NCI-H2029 (cell line): ENCODE data around the gene FBXO42.
"Not testable (repeated sequence)": the region's sequence is repeated elsewhere in the genome, so short reads cannot be mapped to it uniquely, and the experiment has no call there.

ENCODE experiments used
- DNase-seq: peaks from one replicate; lab custom pipeline; 2025; lab: John Stamatoyannopoulos, UW

FBXO42 gene

GRCh38 chr1:16221499-16221898 is 130.8 kb downstream of the FBXO42 start:
- DNase-seq, result no peak

DNA sequence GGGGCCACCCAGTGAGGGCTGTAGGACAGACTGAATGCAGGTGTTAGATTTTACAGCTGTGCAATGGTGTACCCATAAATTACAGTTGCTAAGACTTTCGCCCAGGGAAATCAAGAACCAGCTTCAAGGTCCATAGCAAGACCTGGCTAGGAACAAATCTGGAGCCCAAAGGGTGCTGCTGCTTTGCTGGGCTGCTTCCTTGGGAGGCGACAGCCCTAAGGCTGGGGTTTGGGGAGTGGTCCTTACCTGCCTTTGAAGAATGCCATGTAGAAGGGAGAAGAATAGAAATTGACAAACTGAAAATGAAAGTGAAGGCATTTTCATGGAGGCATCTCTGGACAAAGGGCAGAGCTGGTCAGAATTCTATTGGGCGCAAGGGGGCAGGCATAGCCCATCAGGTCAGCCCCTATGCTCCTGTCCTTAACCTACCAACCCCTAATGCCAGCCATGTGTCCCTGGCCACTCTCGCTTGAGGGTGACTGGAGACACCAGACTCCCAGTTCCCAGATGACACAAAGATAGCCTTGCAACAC is 132.2 kb downstream of the FBXO42 start:
- DNase-seq, result no peak

DNA sequence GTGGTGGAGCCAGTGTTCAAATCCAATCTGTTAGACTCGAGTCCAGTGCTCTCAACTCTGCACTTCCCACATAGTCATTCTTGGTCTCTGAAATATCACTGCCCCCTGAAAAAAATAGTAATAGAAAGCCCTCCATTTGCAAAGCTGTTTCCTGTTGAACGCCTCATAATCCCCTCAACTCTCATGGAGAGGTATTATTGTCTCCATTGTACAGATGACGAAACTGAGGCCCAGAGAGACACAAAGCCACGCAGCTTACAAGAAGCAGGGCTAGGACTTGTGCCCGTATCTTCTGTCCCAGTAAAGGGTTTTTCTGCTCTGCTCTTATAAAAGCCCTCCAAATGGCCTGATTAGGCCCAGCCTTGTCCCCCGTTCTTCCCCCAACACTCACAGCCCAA is 133.6 kb downstream of the FBXO42 start:
- DNase-seq, result no peak

GRCh38 chr1:16218014-16218673 is 134.1 kb downstream of the FBXO42 start:
- no peak for DNase-seq

DNA sequence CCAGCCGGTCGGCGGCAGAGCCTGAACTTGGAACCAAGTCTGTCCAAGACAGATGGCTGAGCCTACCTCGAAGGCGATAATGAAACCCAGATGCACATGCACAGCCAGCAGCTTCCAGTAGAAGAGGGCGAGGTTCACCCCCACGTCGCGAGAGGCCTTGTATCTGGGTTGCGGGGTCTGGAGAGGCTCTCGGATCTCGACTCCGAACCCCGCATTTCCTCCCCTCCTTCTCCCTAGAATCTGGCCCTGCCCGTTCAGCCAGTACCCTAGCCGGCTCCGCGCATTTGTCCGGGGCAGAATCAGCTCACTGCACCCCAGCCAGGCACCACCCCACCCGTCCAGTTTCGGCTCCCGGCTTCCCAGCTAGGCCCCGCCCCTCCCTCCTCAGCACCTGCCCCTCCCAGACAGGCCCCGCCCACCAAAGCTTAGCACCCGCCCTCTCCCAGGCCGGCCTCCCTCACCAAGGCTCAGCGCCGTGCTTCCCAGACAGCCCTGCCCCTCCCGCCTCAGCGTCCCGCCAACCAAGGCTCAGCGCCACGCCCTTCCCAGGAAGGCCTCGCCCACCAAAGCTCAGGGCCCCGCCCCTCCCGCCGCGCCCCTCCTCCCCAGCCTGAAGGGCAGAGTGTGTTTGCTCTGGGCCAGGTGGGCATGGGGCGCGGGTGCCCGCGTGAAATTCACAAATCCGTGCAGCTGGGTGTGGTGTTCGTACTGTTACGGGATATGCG is 135.1 kb downstream of the FBXO42 start:
- DNase-seq, result peak; percentile 94

DNA sequence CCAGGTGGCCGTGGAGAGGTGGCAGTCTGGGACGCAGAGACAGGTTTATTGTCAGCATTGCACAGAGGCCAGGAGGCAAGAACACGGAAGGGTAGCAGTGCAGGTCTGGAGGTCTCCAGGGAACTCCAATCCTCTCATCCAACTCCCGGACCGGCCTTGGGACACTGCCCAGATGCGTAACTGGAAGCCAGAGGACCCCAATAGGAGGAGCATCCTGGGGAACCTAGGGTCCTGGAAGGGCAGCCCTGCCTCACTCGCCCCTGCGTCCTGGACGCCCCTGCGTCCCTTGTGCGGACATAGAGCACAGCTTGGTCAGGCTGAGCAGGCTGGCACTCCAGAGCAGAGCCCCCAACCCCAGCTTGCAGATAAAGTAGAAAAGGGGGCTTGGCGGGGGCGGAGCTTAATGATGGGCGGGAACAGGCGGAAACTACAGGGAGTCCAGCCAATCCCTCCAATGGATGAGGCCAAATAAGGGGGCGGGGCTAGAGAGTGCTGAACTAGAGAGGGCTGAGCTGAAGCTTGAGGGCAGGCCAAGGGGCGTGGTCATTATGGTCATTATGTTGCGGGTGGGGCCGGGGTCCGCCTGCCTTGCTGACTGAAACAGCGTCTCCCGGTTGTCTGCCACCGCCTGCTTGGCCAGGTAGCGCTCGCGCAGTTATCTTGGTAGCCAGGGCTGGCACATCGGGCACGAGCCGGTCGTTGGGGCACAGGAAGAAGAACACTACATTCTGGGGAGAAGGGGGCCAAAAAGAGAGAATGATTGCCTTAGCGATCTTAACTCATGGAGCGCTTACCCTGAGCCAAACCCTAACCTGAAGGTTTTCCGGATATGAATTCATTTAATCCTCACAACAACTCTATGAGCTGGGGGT is 136.2 kb downstream of the FBXO42 start:
- DNase-seq, result peak; percentile 93

- not testable (repeated sequence) for DNase-seq
These were observed 137.0 kb downstream of the FBXO42 start for GRCh38 chr1:16215240-16215639.

GRCh38 chr1:16213544-16213943 is 138.7 kb downstream of the FBXO42 start:
- DNase-seq, result not testable (repeated sequence)

GRCh38 chr1:16213013-16213412 is 139.3 kb downstream of the FBXO42 start:
- DNase-seq, result no peak

DNA sequence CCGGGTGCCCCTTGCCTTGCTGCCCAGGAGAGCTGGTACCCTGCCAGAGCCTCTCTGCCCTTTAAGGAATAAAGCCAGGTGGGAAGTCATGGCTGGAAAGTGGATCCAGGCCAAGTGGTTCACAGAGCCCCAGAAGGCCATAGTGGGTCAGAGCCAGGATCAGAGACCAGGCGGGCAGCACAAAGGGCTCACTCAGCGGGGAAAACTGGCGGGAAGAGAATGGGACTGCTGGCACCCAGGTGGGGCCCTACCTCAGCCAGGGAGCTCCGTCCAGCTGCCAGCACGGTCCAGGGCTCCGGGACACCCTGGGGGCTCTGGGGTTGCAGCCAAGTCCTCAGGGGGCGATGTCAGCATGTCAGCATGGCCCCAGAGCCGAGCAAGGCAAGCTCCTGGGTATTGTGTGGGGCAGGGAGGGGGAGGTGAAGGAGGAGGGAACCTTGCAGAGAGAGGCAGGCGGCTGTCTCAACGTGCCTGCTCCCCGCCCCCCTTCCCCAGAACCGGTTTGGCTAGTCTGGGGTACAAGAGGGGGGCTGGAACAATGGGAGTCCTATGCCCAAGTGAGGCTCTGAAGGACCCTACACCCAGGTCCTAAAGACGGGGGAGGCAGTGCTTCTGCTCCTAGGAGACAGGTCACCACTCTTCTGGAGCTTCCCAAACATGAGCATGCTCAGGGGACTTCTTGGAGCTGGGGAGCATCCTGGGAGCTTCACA is 139.9 kb downstream of the FBXO42 start, which contains the start of gene ARHGEF19:
Gene ARHGEF19, minus strand, starts transcription at position 402 of the 711 bp plus-strand sequence. CDS start 3,598 bp downstream, outside the sequence.
- peak; percentile 51 for DNase-seq

GRCh38 chr1:16211824-16212223 is 140.5 kb downstream of the FBXO42 start:
- no peak for DNase-seq

- DNase-seq, result no peak
These were observed 141.7 kb downstream of the FBXO42 start for GRCh38 chr1:16210581-16210980.

DNA sequence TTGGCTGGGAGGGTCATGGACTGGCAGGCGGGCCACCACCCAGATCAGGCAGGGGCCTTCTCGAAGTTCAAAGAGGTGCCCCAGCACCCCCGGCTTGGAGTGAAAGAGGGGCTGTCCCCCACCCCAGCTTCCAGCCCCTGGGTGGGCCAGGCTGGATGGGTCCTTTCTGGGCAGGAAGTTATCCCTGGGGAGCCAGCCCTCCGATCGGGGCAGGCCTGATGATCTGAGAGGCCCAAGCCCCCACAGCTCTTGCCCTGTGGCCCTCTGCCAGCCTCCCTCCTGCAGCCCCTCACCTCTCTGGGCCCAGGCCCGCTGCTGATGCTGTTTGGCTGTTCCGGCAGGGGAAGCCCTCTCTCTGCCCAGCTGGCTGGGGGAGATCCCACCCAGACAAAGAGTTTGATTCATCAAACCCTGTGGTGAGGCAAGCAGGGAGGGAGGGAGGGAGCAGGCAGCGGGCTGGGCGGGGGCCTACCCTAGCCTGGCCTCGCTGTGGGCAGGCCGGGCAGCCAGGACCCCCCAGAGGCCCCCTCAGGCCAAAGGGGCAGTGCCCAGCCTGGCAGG is 142.4 kb downstream of the FBXO42 start:
- DNase-seq, result no peak

- DNase-seq, result no peak
These were observed 143.0 kb downstream of the FBXO42 start for GRCh38 chr1:16209132-16209846.

- DNase-seq, result no peak
These were observed 143.9 kb downstream of the FBXO42 start for GRCh38 chr1:16208270-16208987.

- no peak for DNase-seq
These were observed 144.7 kb downstream of the FBXO42 start for GRCh38 chr1:16207318-16208269.

GRCh38 chr1:16206547-16207317 is 145.5 kb downstream of the FBXO42 start:
- DNase-seq, result peak; percentile 94
